HCT116 (cell line): ENCODE results near the gene PHACTR1. TPM values are rescaled to one million over a fixed set of nuclear protein-coding genes. Genes with fewer than 3 reads are reported as not detected.

Source experiments
- ATAC-seq: fragments of 200-7000 bp; cut with Tn5 transposase; 2 replicates; pipeline ENCODE4 v1.9.1; 2020; ENCODE audit warnings: mild to moderate bottlenecking, moderate library complexity
- BruUV-seq: library from RNA; stranded (reverse); fragments of 400-500 nt; replicated peaks from 2 replicates; lab custom pipeline; 2021; lab: Mats Ljungman, UMichigan
- CTCF ChIA-PET: fragments of 300-600 bp; sonication (Branson Sonifier 250); formaldehyde crosslinking; loops from one replicate; lab custom pipeline; 2021; ENCODE audit warnings: antibody characterized with exemption; lab: Charles Lee
- POLR2A ChIA-PET: fragments of 300-600, 350-600 bp; sonication (Branson Sonifier 250); formaldehyde crosslinking; loops from one replicate; lab custom pipeline; 2021; ENCODE audit warnings: antibody characterized with exemption; lab: Charles Lee
- RAD21 ChIA-PET, 2 experiments: fragments of 300-600 bp; sonication (Branson Sonifier 250); formaldehyde crosslinking; loops; one replicate each; lab custom pipeline; 2023; ENCODE audit warnings: low total read pairs in 2 of 2; ENCODE audit not compliant: uncharacterized antibody in 2 of 2, unreplicated experiment in 2 of 2, low non-redundant PET in 1 of 2; lab: Charles Lee
- DNase-seq: peaks from one replicate; pipeline ENCODE4 v3.0.0-alpha.2; 2010; ENCODE audit warnings: low read depth, low spot score
- H2AFZ ChIP-seq: fragments of 200-600 bp; shearing (Covaris generic), sonication (generic); 2 replicates; pipeline ENCODE4 v1.6.1; 2017; ENCODE audit warnings: low read depth, mixed run types, mixed read lengths, antibody characterized with exemption, low read length; ENCODE audit not compliant: poor library complexity, severe bottlenecking
- H3K27ac ChIP-seq: 2 replicates; pipeline ENCODE4 v1.5.1; 2012; ENCODE audit warnings: low read depth, low read length
- H3K27me3 ChIP-seq: fragments of 200-600 bp; sonication (generic); 2 replicates; pipeline ENCODE4 v1.6.1; 2016; ENCODE audit warnings: mixed run types, low read length, mixed read lengths; ENCODE audit not compliant: insufficient read depth
- H3K36me3 ChIP-seq, 2 experiments: fragments of 200-500 bp in 1 of 2; fragments of 200-600 bp in 1 of 2; sonication (Bioruptor generic) in 1 of 2; sonication (generic) in 1 of 2; 2 replicates each; pipeline versions ENCODE4 v1.5.1 to v1.6.1; 2014 to 2016; ENCODE audit warnings: low read length in 2 of 2, inconsistent platforms in 1 of 2, mixed read lengths in 1 of 2, mixed run types in 1 of 2; ENCODE audit not compliant: insufficient read depth in 2 of 2, control insufficient read depth in 1 of 2
- H3K4me1 ChIP-seq, 2 experiments: fragments of 200-600 bp in 1 of 2; sonication (generic) in 1 of 2; 2 replicates each; pipeline versions ENCODE4 v1.5.1 to v1.6.1; 2012 to 2017; ENCODE audit warnings: low read length in 2 of 2, inconsistent platforms in 1 of 2, mild to moderate bottlenecking in 1 of 2, mixed read lengths in 1 of 2, mixed run types in 1 of 2, moderate library complexity in 1 of 2; ENCODE audit not compliant: insufficient read depth in 2 of 2, control insufficient read depth in 1 of 2
- H3K4me2 ChIP-seq: fragments of 200-600 bp; sonication (generic); 2 replicates; pipeline ENCODE4 v1.6.1; 2017; ENCODE audit warnings: mixed run types, low read length, mixed read lengths
- H3K4me3 ChIP-seq, 2 experiments: fragments of 200-600 bp in 1 of 2; sonication (generic) in 1 of 2; replicated peaks in 1 of 2; 2 replicates each; pipeline ENCODE4 v1.5.1; 2011 to 2016; ENCODE audit warnings: low read length in 2 of 2, control low read depth in 1 of 2, low read depth in 1 of 2, mild to moderate bottlenecking in 1 of 2, mixed read lengths in 1 of 2, mixed run types in 1 of 2
- H3K79me2 ChIP-seq: fragments of 200-600 bp; sonication (generic); 2 replicates; pipeline ENCODE4 v1.6.1; 2017; ENCODE audit warnings: mild to moderate bottlenecking, mixed run types, low read length, moderate library complexity, mixed read lengths; ENCODE audit not compliant: insufficient read depth
- H3K9ac ChIP-seq: fragments of 200-600 bp; sonication (generic); 2 replicates; pipeline ENCODE4 v1.6.1; 2016; ENCODE audit warnings: low read length, mixed read lengths
- H3K9me2 ChIP-seq: fragments of 200-600 bp; sonication (generic), shearing (Covaris generic); 2 replicates; pipeline ENCODE4 v1.6.1; 2017; ENCODE audit warnings: mixed run types, mild to moderate bottlenecking, moderate library complexity; ENCODE audit not compliant: insufficient read depth
- H3K9me3 ChIP-seq, 2 experiments: fragments of 200-500 bp in 1 of 2; fragments of 200-600 bp in 1 of 2; sonication (Bioruptor generic) in 1 of 2; sonication (generic) in 1 of 2; 2 replicates each; pipeline ENCODE4 v1.6.1; 2014 to 2017; ENCODE audit warnings: low read length in 2 of 2, mixed read lengths in 2 of 2, inconsistent platforms in 1 of 2, low read depth in 1 of 2, mild to moderate bottlenecking in 1 of 2, mixed run types in 1 of 2, moderate library complexity in 1 of 2; ENCODE audit not compliant: control insufficient read depth in 1 of 2, insufficient read depth in 1 of 2
- H4K20me1 ChIP-seq: fragments of 200-600 bp; sonication (generic), shearing (Covaris generic); 2 replicates; pipeline ENCODE4 v1.6.1; 2017; ENCODE audit warnings: mixed run types, mild to moderate bottlenecking, moderate library complexity; ENCODE audit not compliant: insufficient read depth
- CEBPB ChIP-seq: IDR thresholded peaks from 2 replicates; pipeline ENCODE4 v1.6.1; 2012; ENCODE audit warnings: low read depth
- EZH2 ChIP-seq: fragments of 200-600 bp; sonication (generic); IDR thresholded peaks from 2 replicates; pipeline ENCODE4 v1.6.1; 2017; ENCODE audit warnings: antibody characterized with exemption, mixed run types
- FOSL1 ChIP-seq: IDR thresholded peaks from 2 replicates; pipeline ENCODE4 v1.6.1; 2012; ENCODE audit warnings: low read depth
- POLR2AphosphoS5 ChIP-seq: IDR thresholded peaks from 2 replicates; pipeline ENCODE4 v1.6.1; 2011; ENCODE audit warnings: mild to moderate bottlenecking, low read depth, low read length, moderate library complexity
- RAD21 ChIP-seq: IDR thresholded peaks from 2 replicates; pipeline ENCODE4 v1.6.1; 2012; ENCODE audit warnings: low read depth, mild to moderate bottlenecking
- SRF ChIP-seq: IDR thresholded peaks from 2 replicates; pipeline ENCODE4 v1.6.1; 2012; ENCODE audit warnings: low read depth
- TCF7L2 ChIP-seq: IDR thresholded peaks from 2 replicates; pipeline ENCODE4 v1.7.0; 2011; ENCODE audit warnings: borderline replicate concordance, inconsistent platforms; ENCODE audit not compliant: insufficient read depth, insufficient read length; ENCODE audit errors: extremely low read depth
- YY1 ChIP-seq: IDR thresholded peaks from 2 replicates; pipeline ENCODE4 v1.6.1; 2011; ENCODE audit warnings: low read length, low read depth, moderate library complexity, mild to moderate bottlenecking; ENCODE audit not compliant: insufficient replicate concordance; ENCODE audit errors: extremely low read depth
- ZFX ChIP-seq: fragments of 450-650 bp; IDR thresholded peaks from 2 replicates; pipeline ENCODE4 v1.6.1; 2017
- intact Hi-C: fragments of 100-400 bp; cut with micrococcal nuclease; formaldehyde crosslinking; loops from 2 replicates; pipeline ENCODE4 v1.10.0; 2022
- total RNA-seq: library from RNA; stranded (reverse); gene quantifications from one replicate; pipeline ENCODE4 v1.2.1, GENCODE V29; 2021; ENCODE audit not compliant: unreplicated experiment
- TF ChIP-seq, protein P1 (sequence below), 3 experiments: fragments of 200-600 bp in 1 of 3; sonication (generic) in 1 of 3; IDR thresholded peaks in 2 of 3; conservative IDR thresholded peaks in 1 of 3; 2 replicates each; pipeline ENCODE4 v1.5.1; 2012 to 2017; ENCODE audit warnings: low read depth in 2 of 3, low read length in 2 of 3, antibody characterized with exemption in 1 of 3, borderline replicate concordance in 1 of 3, control low read depth in 1 of 3, mild to moderate bottlenecking in 1 of 3, mixed read lengths in 1 of 3, mixed run types in 1 of 3, moderate library complexity in 1 of 3; ENCODE audit not compliant: insufficient read depth in 1 of 3
- TF ChIP-seq, protein P2 (sequence below): IDR thresholded peaks from 2 replicates; pipeline ENCODE4 v1.6.1; 2011; ENCODE audit warnings: mild to moderate bottlenecking, low read length, moderate library complexity; ENCODE audit not compliant: insufficient replicate concordance; ENCODE audit errors: extremely low read depth
- TF ChIP-seq, protein P3 (sequence below): IDR thresholded peaks from 2 replicates; pipeline ENCODE4 v1.6.1; 2012; ENCODE audit warnings: low read depth

Gene PHACTR1
- total RNA-seq, 1 experiment from 2014 or later = 0.17 TPM

DNA sequence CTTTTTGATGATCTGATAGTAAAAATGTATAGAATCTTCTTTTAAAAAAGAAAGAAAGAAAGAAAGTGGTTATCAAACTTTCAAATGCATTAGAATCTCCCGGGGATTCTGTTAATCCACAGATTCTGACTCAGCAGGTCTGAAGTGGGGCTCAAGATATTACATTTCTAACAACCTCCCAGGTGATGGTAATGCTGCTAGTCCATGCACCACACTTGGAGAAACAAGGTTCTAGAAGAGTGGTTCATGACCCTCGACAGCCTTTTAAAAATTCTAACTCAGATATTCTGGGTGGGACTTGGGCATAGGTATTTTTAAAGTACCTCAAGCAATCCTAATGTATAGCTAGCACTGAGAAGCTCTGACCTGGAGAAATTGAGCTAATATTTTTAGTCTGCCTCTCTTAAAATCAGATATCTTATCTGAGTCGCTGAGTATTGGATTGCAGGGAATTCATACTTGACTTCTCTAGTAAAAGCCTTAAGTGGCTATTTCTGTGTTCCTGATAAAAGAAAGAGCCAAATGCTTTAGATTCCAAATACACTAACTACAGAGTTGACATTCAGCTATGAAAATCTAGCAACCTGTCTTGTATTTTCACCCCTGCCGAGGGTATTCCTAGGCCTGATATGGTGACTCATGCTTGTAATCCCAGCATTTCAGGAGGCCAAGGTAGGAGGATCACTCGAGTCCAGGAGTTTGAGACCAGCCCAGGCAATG is 252.4 kb downstream of the PHACTR1 start:
- ChIA-PET RAD21 (no interaction called here), CTCF (no interaction called here), POLR2A (no interaction called here)
- Histone ChIP-seq H3K9ac (no peak overlapping the region), H3K27me3 (peaks cover 59% of the 10 kb centered on the region), H3K27ac (no peak overlapping the region), H3K9me2 (no peaks in the 10 kb centered on the region), H3K36me3 (no peaks in the 10 kb centered on the region), H3K79me2 (no peaks in the 10 kb centered on the region), H3K4me3 (no peak overlapping the region), H3K4me2 (no peak overlapping the region), H3K4me1 (no peaks in the 10 kb centered on the region), H3K9me3 (no peaks in the 10 kb centered on the region), H2AFZ (no peak overlapping the region), H4K20me1 (no peaks in the 10 kb centered on the region)
- DNase-seq (no peak), ATAC-seq (no peak)
- intact Hi-C loops = no loop called here
- no TSS peak for BruUV-seq
- TF ChIP-seq ZFX (no peak), POLR2AphosphoS5 (no peak), FOSL1 (no peak), RAD21 (no peak), TCF7L2 (no peak)
- TF ChIP-seq, protein P1, sequence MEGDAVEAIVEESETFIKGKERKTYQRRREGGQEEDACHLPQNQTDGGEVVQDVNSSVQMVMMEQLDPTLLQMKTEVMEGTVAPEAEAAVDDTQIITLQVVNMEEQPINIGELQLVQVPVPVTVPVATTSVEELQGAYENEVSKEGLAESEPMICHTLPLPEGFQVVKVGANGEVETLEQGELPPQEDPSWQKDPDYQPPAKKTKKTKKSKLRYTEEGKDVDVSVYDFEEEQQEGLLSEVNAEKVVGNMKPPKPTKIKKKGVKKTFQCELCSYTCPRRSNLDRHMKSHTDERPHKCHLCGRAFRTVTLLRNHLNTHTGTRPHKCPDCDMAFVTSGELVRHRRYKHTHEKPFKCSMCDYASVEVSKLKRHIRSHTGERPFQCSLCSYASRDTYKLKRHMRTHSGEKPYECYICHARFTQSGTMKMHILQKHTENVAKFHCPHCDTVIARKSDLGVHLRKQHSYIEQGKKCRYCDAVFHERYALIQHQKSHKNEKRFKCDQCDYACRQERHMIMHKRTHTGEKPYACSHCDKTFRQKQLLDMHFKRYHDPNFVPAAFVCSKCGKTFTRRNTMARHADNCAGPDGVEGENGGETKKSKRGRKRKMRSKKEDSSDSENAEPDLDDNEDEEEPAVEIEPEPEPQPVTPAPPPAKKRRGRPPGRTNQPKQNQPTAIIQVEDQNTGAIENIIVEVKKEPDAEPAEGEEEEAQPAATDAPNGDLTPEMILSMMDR (IDR thresholded peaks at IDR 0.05 in 2 of 3, conservative IDR thresholded peaks at IDR 0.05 in 1 of 3; ENCODE audit: borderline replicate concordance in 1 of 3, insufficient read depth in 1 of 3, low read depth in 2 of 3, low read length in 2 of 3) = no peak

DNA sequence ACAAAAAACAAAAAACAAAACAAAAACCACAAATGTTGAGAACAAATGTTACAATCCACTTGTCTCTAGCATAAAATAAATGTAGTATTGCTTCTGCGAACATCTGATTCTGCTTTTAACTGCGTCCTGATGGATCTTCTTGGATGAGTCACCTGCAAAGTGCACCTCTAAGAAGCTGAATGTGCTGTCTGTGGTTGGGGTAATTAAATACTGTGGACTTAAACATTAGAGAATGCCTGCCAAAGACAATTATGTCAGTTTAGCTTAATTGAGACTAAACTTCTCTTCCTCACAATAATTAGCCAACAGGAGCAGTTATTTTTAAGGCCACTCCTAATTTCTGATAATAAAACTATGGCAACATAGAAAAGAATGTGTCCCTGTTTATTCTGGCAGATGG is 253.4 kb downstream of the PHACTR1 start:
- intact Hi-C loops = no loop called here
- no peaks in the 10 kb centered on the region for H3K9me2 ChIP-seq
- no peak for ATAC-seq
- TF ChIP-seq CEBPB (no peak), YY1 (no peak), SRF (no peak), EZH2 (no peak)
- TF ChIP-seq, protein P2, sequence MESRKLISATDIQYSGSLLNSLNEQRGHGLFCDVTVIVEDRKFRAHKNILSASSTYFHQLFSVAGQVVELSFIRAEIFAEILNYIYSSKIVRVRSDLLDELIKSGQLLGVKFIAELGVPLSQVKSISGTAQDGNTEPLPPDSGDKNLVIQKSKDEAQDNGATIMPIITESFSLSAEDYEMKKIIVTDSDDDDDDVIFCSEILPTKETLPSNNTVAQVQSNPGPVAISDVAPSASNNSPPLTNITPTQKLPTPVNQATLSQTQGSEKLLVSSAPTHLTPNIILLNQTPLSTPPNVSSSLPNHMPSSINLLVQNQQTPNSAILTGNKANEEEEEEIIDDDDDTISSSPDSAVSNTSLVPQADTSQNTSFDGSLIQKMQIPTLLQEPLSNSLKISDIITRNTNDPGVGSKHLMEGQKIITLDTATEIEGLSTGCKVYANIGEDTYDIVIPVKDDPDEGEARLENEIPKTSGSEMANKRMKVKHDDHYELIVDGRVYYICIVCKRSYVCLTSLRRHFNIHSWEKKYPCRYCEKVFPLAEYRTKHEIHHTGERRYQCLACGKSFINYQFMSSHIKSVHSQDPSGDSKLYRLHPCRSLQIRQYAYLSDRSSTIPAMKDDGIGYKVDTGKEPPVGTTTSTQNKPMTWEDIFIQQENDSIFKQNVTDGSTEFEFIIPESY = no peak
- TF ChIP-seq, protein P3, sequence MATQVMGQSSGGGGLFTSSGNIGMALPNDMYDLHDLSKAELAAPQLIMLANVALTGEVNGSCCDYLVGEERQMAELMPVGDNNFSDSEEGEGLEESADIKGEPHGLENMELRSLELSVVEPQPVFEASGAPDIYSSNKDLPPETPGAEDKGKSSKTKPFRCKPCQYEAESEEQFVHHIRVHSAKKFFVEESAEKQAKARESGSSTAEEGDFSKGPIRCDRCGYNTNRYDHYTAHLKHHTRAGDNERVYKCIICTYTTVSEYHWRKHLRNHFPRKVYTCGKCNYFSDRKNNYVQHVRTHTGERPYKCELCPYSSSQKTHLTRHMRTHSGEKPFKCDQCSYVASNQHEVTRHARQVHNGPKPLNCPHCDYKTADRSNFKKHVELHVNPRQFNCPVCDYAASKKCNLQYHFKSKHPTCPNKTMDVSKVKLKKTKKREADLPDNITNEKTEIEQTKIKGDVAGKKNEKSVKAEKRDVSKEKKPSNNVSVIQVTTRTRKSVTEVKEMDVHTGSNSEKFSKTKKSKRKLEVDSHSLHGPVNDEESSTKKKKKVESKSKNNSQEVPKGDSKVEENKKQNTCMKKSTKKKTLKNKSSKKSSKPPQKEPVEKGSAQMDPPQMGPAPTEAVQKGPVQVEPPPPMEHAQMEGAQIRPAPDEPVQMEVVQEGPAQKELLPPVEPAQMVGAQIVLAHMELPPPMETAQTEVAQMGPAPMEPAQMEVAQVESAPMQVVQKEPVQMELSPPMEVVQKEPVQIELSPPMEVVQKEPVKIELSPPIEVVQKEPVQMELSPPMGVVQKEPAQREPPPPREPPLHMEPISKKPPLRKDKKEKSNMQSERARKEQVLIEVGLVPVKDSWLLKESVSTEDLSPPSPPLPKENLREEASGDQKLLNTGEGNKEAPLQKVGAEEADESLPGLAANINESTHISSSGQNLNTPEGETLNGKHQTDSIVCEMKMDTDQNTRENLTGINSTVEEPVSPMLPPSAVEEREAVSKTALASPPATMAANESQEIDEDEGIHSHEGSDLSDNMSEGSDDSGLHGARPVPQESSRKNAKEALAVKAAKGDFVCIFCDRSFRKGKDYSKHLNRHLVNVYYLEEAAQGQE = no peak

More for the DNA sequence above, 253.4 kb downstream of the PHACTR1 start:
- Histone ChIP-seq H3K4me2 (no peak overlapping the region), H2AFZ (no peak overlapping the region), H3K4me1 (no peaks in the 10 kb centered on the region), H3K79me2 (no peaks in the 10 kb centered on the region), H3K9me3 (no peaks in the 10 kb centered on the region), H3K27ac (no peak overlapping the region), H3K4me3 (no peak overlapping the region), H3K27me3 (peaks cover 66% of the 10 kb centered on the region), H3K36me3 (no peaks in the 10 kb centered on the region), H4K20me1 (no peaks in the 10 kb centered on the region), H3K9ac (no peak overlapping the region)
- CTCF ChIA-PET = no interaction called here
- BruUV-seq = no TSS peak
- POLR2A ChIA-PET = no interaction called here
- no peak for DNase-seq
- RAD21 ChIA-PET = no interaction called here
